ENCODE data around the gene ZBTB3. TPM values are rescaled to one million over a fixed set of nuclear protein-coding genes. Genes with fewer than 3 reads are reported as not detected.
A peak's percentile ranks its signal among the peaks of the same experiment; 100 is the strongest.

The ZBTB3 gene
- total and polyA plus RNA-seq, 9 of the 15 experiments (the other 6 are each of a cell fraction or from before 2014, with no cell fraction given) = 1.9 to 10.0 (median 4.9) TPM

GRCh38 chr11:62787005-62787759 lies 33.2 kb upstream of the ZBTB3 start, which contains the start of gene TMEM179B (continued):
- TF ChIP-seq MED1 (CRISPR knock-in tag; IDR thresholded peaks at IDR 0.05; ENCODE audit: borderline replicate concordance) = no peak
- peak; percentile 88; the same call in 1 of the 2 replicates for TF ChIP-seq LCOR (CRISPR knock-in tag; IDR thresholded peaks at IDR 0.05)
- TF ChIP-seq NBN (IDR thresholded peaks at IDR 0.05; ENCODE audit: low read depth) = peak; percentile 43; the same call in 1 of the 2 replicates
- no peak for TF ChIP-seq GATA2 (CRISPR knock-in tag; IDR thresholded peaks at IDR 0.05)
- no peak for TF ChIP-seq GATAD2A (IDR thresholded peaks at IDR 0.05)
- TF ChIP-seq NFXL1 (CRISPR knock-in tag; IDR thresholded peaks at IDR 0.05) = no peak
- TF ChIP-seq ZNF551 (CRISPR knock-in tag; IDR thresholded peaks at IDR 0.05) = no peak
- no peak for TF ChIP-seq ZNF134 (CRISPR knock-in tag; conservative IDR thresholded peaks at IDR 0.05)
- no peak for TF ChIP-seq BMI1 (IDR thresholded peaks at IDR 0.05; ENCODE audit: low read length)
- no peak for TF ChIP-seq SREBF2 (CRISPR knock-in tag; IDR thresholded peaks at IDR 0.05)
- TF ChIP-seq CC2D1A (IDR thresholded peaks at IDR 0.05) = no peak
- TF ChIP-seq E2F3 (CRISPR knock-in tag; IDR thresholded peaks at IDR 0.05) = no peak; the same call in 1 of the 2 replicates
- TF ChIP-seq TAF9B (IDR thresholded peaks at IDR 0.05; ENCODE audit: partially characterized antibody) = peak; percentile 64
- no peak for TF ChIP-seq ZNF239 (CRISPR knock-in tag; IDR thresholded peaks at IDR 0.05)
- peak; percentile 76 for TF ChIP-seq TBP (optimal IDR thresholded peaks at IDR 0.05; ENCODE audit: low read depth, low read length)
- TF ChIP-seq HINFP (tag; conservative IDR thresholded peaks at IDR 0.05; ENCODE audit: low read depth) = no peak
- TF ChIP-seq CBX3 (IDR thresholded peaks at IDR 0.05; ENCODE audit: borderline replicate concordance in 1 of 2, low read length in 2 of 2) = 0 out of 3 replicates have a peak, but pooled peaks of 1 of the 2 experiments have one; percentile 12
- TF ChIP-seq ELF1 (tag; IDR thresholded peaks at IDR 0.05) = peak; percentile 90
- TF ChIP-seq BRF2 (IDR thresholded peaks at IDR 0.05; ENCODE audit: borderline replicate concordance, insufficient read depth, insufficient read length) = no peak
- no peak for TF ChIP-seq PYGO2 (tag; IDR thresholded peaks at IDR 0.05)
- TF ChIP-seq DEAF1 (CRISPR knock-in tag; IDR thresholded peaks at IDR 0.05) = peak; percentile 37; the same call in 1 of the 2 replicates
- peak; percentile 66 for TF ChIP-seq SIN3B (IDR thresholded peaks at IDR 0.05; ENCODE audit: low read depth)
- no peak; the same call in 1 of the 2 replicates for TF ChIP-seq STAG1 (CRISPR knock-in tag; IDR thresholded peaks at IDR 0.05; ENCODE audit: borderline replicate concordance)
- peak; percentile 17; the same call in 1 of the 2 replicates for TF ChIP-seq PHB (CRISPR knock-in tag; IDR thresholded peaks at IDR 0.05)

Measured in K562 (cell line).